Esophagus squamous epithelium (tissue), 5 donors: Measurements from ENCODE around the gene KPTN. TPM values are rescaled to one million over a fixed set of nuclear protein-coding genes. Genes with fewer than 3 reads are reported as not detected.

Experiments used
- DNase-seq: peaks from one replicate; lab custom pipeline; 2025; lab: John Stamatoyannopoulos, UW
- H3K27ac ChIP-seq, 4 donors: fragments of 200-600 bp; sonication (generic); one replicate each; pipeline ENCODE4 v1.5.1; 2016 to 2019; ENCODE audit warnings: mild to moderate bottlenecking in 1 of 4
- H3K27me3 ChIP-seq, 4 donors: fragments of 200-600 bp; sonication (generic); 1 replicate in 3 of 4; 2 replicates in 1 of 4; pipeline versions ENCODE4 v1.5.1 to v1.6.0; 2017 to 2021; ENCODE audit warnings: antibody characterized with exemption in 1 of 4
- H3K36me3 ChIP-seq, 3 donors: fragments of 200-600 bp; sonication (generic); one replicate each; pipeline ENCODE4 v1.5.1; 2016 to 2019
- H3K4me1 ChIP-seq, 3 donors: fragments of 200-600 bp; sonication (generic); one replicate each; pipeline ENCODE4 v1.5.1; 2017 to 2019
- H3K4me3 ChIP-seq, 4 donors: fragments of 200-600 bp; sonication (generic); 1 replicate in 3 of 4; 2 replicates in 1 of 4; pipeline ENCODE4 v1.5.1; 2016 to 2019; ENCODE audit warnings: mild to moderate bottlenecking in 2 of 4, moderate library complexity in 1 of 4
- H3K9me3 ChIP-seq, 3 donors: fragments of 200-600 bp; sonication (generic); one replicate each; pipeline ENCODE4 v1.5.1; 2016 to 2019
- CTCF ChIP-seq, 6 experiments: fragments of 450-650 bp in 4 of 6; fragments of 200-600 bp in 2 of 6; sonication (generic) in 2 of 6; IDR thresholded peaks; one replicate each; pipeline ENCODE4 v1.5.1; 2016 to 2019; ENCODE audit warnings: antibody characterized with exemption in 6 of 6, mild to moderate bottlenecking in 4 of 6, moderate library complexity in 4 of 6
- POLR2A ChIP-seq, 4 donors: fragments of 450-650 bp; IDR thresholded peaks; one replicate each; pipeline ENCODE4 v1.6.1; 2017; ENCODE audit warnings: antibody characterized with exemption in 4 of 4, mild to moderate bottlenecking in 4 of 4, moderate library complexity in 3 of 4
- WGBS, 2 donors: methylation state at CpG; one replicate each; pipeline ENCODE4 v1.1.5; 2018; 5-methylcytosine and 5-hydroxymethylcytosine counted together
- intact Hi-C: fragments of 100-400 bp; cut with DNase I; formaldehyde crosslinking; loops from one replicate; pipeline ENCODE4 v1.15.0; 2022
- total RNA-seq, 4 donors: library from RNA; depleted of rRNA; stranded (reverse); fragments of >200 nt; gene quantifications; one replicate each; pipeline ENCODE4 v1.1.0, GENCODE V29; 2016
- donor health status: DM: yes; HTN: yes; CAD: no.

Gene KPTN
- total RNA-seq, 4 donors from 2014 or later, result 5.6 to 9.4 (median 8.4) TPM

DNA sequence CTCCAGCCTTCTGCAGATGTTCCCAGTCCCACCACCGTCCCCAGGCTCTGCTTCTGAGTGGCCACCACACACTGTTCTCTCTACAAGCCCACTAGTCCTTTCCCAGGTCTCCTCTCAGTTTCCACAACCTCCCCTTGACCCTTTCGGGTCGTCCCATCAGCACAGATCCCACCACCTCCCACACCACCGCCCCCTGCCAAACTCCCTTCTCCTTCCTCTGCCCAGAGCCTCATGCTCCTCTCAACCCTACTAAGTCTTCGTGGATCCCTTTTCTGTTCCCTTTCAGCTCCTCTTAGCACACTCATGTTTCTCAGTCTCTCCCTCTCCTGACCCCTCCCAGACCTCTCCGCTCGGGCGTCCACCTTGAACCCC is 28.9 kb upstream of the KPTN start:
- intact Hi-C loops, result no loop called here
- H3K27me3 ChIP-seq, result no peaks in the 10 kb centered on the region
- DNase-seq, result no peak
- H3K36me3 ChIP-seq, result no peaks in the 10 kb centered on the region
- peak overlapping the region; percentile 86 to 99 (median 98) for H3K27ac ChIP-seq
- no peak for TF ChIP-seq POLR2A (IDR thresholded peaks at IDR 0.05)
- TF ChIP-seq CTCF (IDR thresholded peaks at IDR 0.05), result no peak
- H3K4me3 ChIP-seq, result peak overlapping the region in 3 of 4 donors; percentile 86 to 99 (median 94)
- peaks cover 55 to 73% (median 61%) of the 10 kb centered on the region in 3 donors for H3K4me1 ChIP-seq
- WGBS, 2 donors, result 44 to 52% methylated on average over 8 of the region's 8 CpGs
- no peaks in the 10 kb centered on the region for H3K9me3 ChIP-seq

DNA sequence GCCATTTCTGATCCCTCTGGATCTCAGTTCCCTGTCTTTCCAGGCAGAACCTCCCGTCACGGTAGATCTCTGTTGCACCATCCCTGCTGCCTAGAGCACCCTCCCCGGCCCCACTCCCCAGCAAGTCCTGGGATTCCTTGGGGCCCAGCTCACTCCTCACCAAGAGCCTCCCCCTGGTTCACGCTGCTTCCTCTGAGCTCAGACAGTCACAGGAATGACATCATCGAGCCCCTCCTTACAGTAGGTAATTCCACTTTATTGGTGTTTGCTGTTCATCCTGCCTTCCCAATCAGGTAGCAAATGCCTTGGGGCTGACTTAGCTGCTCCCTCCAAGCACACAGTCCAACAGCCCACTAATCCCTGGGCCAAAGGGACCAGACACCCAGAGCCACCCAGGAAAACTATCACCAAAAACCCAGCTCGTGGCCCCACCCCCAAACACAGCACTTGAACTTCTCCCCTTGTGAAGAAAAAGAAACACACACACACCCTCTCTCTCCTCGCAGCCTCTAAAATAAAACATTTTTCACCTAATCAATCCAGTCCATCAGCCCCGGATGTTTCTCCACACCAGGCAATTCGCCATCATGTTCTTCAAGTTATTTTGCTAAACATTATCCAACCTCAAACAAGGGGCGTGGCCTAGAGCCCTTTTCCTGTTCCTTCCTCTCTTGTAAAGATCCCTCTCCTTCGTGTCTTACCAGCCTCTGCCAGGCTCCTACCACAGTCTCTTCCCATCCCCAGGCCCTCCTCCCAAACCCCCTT is 28.3 kb upstream of the KPTN start:
- Histone ChIP-seq H3K9me3 (no peaks in the 10 kb centered on the region), H3K27me3 (no peaks in the 10 kb centered on the region), H3K4me1 (peaks cover 61 to 79% (median 65%) of the 10 kb centered on the region in 3 donors), H3K36me3 (no peaks in the 10 kb centered on the region), H3K27ac (peak overlapping the region; percentile 86 to 99 (median 98)), H3K4me3 (peak overlapping the region in 3 of 4 donors; percentile 86 to 99 (median 94))
- TF ChIP-seq POLR2A (IDR thresholded peaks at IDR 0.05), result no peak
- TF ChIP-seq CTCF (IDR thresholded peaks at IDR 0.05), result no peak
- 22 to 39% methylated on average over 11 of the region's 11 CpGs for WGBS, 2 donors
- intact Hi-C loops, result no loop called here
- DNase-seq, result no peak

GRCh38 chr19:47511681-47512080 is 27.7 kb upstream of the KPTN start:
- DNase-seq, result no peak
- Histone ChIP-seq H3K4me1 (peaks cover 65 to 86% (median 70%) of the 10 kb centered on the region in 3 donors), H3K27me3 (no peaks in the 10 kb centered on the region), H3K27ac (peak overlapping the region; percentile 86 to 99 (median 98)), H3K4me3 (peak overlapping the region in 3 of 4 donors; percentile 86 to 99 (median 94)), H3K36me3 (peaks cover 0 to 3% (median 0%) of the 10 kb centered on the region in 3 donors), H3K9me3 (no peaks in the 10 kb centered on the region)
- intact Hi-C loops, result no loop called here
- peak in 1 of 4 donors; percentile 10 for TF ChIP-seq POLR2A (IDR thresholded peaks at IDR 0.05)
- no peak for TF ChIP-seq CTCF (IDR thresholded peaks at IDR 0.05)
- 31 to 48% methylated on average over 5 to 6 of the region's 7 CpGs for WGBS, 2 donors

DNA sequence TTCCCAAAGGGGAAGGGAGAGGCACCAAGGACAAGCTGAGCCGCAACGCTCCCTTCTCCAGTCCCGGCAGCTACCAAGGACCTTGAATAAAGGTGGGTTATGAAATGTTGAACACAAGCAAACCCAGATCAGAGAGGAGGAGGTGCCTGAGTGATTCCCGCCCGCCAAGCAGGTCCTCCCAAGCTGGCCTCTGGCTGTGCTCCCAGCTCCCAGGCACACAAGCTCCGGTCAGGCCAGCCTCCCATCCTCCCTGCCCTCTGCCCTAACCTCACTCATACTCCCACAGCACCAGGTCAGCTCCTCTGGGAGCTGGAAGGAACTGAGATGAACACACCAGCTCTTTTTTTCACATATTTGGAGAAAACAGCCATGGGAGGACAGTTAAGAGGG is 27.1 kb upstream of the KPTN start:
- WGBS, 2 donors, result 20 to 53% methylated on average over 2 to 3 of the region's 6 CpGs
- DNase-seq, result no peak
- Histone ChIP-seq H3K36me3 (peaks cover 0 to 9% (median 4%) of the 10 kb centered on the region in 3 donors), H3K27ac (peak overlapping the region; percentile 86 to 99 (median 98)), H3K4me1 (peaks cover 65 to 88% (median 70%) of the 10 kb centered on the region in 3 donors), H3K4me3 (peak overlapping the region in 3 of 4 donors; percentile 86 to 99 (median 94)), H3K27me3 (no peaks in the 10 kb centered on the region), H3K9me3 (no peaks in the 10 kb centered on the region)
- TF ChIP-seq CTCF (IDR thresholded peaks at IDR 0.05) (no peak), POLR2A (IDR thresholded peaks at IDR 0.05) (no peak)
- intact Hi-C loops, result no loop called here

DNA sequence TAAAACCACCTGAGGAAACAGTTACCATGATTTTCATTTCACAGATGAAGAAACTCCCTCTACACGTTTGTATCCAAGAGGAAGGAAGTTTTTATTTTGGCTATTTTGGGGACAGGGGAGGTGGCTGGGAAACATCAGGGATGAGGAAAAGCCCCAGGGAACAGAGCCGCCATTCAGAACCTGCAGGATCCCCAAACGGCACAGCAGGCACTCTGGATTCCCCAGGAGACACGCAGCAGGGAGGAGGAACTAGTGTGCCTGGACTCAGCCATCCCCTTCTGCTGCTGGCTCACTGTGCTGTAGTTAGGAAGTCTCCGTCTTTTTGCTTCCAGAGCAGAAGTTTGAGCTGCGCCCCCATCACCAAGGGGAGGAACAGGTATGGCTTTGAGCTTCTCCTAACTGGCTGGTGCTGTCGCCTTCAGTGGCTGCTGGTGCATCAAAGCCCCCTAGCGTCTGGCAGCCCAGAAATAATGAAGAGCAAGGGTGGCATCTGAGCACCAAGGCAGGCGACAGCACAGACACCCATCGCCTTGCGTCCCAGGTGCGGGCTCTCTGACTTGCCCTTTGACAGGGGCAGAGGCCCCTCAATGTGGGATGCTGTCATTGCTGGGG is 26.6 kb upstream of the KPTN start:
- H3K27me3 ChIP-seq, result no peaks in the 10 kb centered on the region
- peak overlapping the region in 2 of 4 donors; percentile 86 to 94 for H3K4me3 ChIP-seq
- DNase-seq, result no peak
- intact Hi-C loops, result no loop called here
- no peaks in the 10 kb centered on the region for H3K9me3 ChIP-seq
- peaks cover 65 to 85% (median 65%) of the 10 kb centered on the region in 3 donors for H3K4me1 ChIP-seq
- H3K36me3 ChIP-seq, result peaks cover 0 to 13% (median 4%) of the 10 kb centered on the region in 3 donors
- peak overlapping the region; percentile 86 to 99 (median 98) for H3K27ac ChIP-seq
- TF ChIP-seq POLR2A (IDR thresholded peaks at IDR 0.05) (no peak), CTCF (IDR thresholded peaks at IDR 0.05) (no peak)
- WGBS, 2 donors, result 8 to 20% methylated on average over 2 to 4 of the region's 12 CpGs
